AG04450 (cell line): ENCODE data around the gene BCL11B. TPM values are rescaled to one million over a fixed set of nuclear protein-coding genes. Genes with fewer than 3 reads are reported as not detected.

Source experiments
- CTCF ChIA-PET: fragments of 300-600, 350-600 bp; formaldehyde crosslinking; extraction: SDS; loops from one replicate; lab custom pipeline; 2022; ENCODE audit warnings: antibody characterized with exemption, inconsistent platforms; lab: Charles Lee
- POLR2A ChIA-PET: fragments of 350-600 bp; formaldehyde crosslinking; extraction: SDS; loops from one replicate; lab custom pipeline; 2021; ENCODE audit warnings: antibody characterized with exemption, inconsistent platforms; lab: Yijun Ruan, JAX
- DNase-seq: peaks from one replicate; pipeline ENCODE4 v3.0.0-alpha.2; 2011; ENCODE audit warnings: low read depth, low spot score
- H3K27ac ChIP-seq: one replicate; pipeline ENCODE4 v1.5.1; 2012; ENCODE audit warnings: low read depth, low read length, control low read depth
- H3K27me3 ChIP-seq: one replicate; pipeline ENCODE4 v1.6.0; 2012; ENCODE audit warnings: low read length; ENCODE audit not compliant: control insufficient read depth, insufficient read depth
- H3K4me3 ChIP-seq: 2 replicates; pipeline ENCODE4 v1.5.1; 2011; ENCODE audit warnings: mild to moderate bottlenecking, low read depth, low read length, control low read depth
- H3K9me3 ChIP-seq: 2 replicates; pipeline ENCODE4 v1.5.1; 2012; ENCODE audit warnings: low read length; ENCODE audit not compliant: control insufficient read depth, insufficient read depth
- polyA plus RNA-seq: library from polyadenylated mRNA; depleted of rRNA; stranded (reverse); fragments of >200 nt; gene quantifications from 2 replicates; pipeline ENCODE4 v1.2.3, GENCODE V29; 2011
- TF ChIP-seq, protein P1 (sequence below): IDR thresholded peaks from 2 replicates; pipeline ENCODE4 v1.5.1; 2011; ENCODE audit warnings: low read depth, low read length, control low read depth, inconsistent platforms

BCL11B gene
- polyA plus RNA-seq, 1 experiment = not detected

GRCh38 chr14:99192830-99193229, 79.2 kb downstream of the BCL11B start:
- TF ChIP-seq, protein P1, sequence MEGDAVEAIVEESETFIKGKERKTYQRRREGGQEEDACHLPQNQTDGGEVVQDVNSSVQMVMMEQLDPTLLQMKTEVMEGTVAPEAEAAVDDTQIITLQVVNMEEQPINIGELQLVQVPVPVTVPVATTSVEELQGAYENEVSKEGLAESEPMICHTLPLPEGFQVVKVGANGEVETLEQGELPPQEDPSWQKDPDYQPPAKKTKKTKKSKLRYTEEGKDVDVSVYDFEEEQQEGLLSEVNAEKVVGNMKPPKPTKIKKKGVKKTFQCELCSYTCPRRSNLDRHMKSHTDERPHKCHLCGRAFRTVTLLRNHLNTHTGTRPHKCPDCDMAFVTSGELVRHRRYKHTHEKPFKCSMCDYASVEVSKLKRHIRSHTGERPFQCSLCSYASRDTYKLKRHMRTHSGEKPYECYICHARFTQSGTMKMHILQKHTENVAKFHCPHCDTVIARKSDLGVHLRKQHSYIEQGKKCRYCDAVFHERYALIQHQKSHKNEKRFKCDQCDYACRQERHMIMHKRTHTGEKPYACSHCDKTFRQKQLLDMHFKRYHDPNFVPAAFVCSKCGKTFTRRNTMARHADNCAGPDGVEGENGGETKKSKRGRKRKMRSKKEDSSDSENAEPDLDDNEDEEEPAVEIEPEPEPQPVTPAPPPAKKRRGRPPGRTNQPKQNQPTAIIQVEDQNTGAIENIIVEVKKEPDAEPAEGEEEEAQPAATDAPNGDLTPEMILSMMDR = no peak
- H3K4me3 ChIP-seq = no peak overlapping the region
- DNase-seq = no peak
- H3K27me3 ChIP-seq = no peaks in the 10 kb centered on the region
- H3K9me3 ChIP-seq = peaks cover 10% of the 10 kb centered on the region; the same call in 1 of the 2 replicates
- H3K27ac ChIP-seq = no peak overlapping the region
- POLR2A ChIA-PET = no interaction called here
- CTCF ChIA-PET = no interaction called here

GRCh38 chr14:99192028-99192621, 79.9 kb downstream of the BCL11B start:
- CTCF ChIA-PET = no interaction called here
- POLR2A ChIA-PET = no interaction called here
- no peak for DNase-seq
- TF ChIP-seq, protein P1 = no peak
- H3K9me3 ChIP-seq = peaks cover 10% of the 10 kb centered on the region; the same call in 1 of the 2 replicates
- H3K27ac ChIP-seq = no peak overlapping the region
- peak overlapping the region; percentile 11 for H3K4me3 ChIP-seq
- no peaks in the 10 kb centered on the region for H3K27me3 ChIP-seq

DNA sequence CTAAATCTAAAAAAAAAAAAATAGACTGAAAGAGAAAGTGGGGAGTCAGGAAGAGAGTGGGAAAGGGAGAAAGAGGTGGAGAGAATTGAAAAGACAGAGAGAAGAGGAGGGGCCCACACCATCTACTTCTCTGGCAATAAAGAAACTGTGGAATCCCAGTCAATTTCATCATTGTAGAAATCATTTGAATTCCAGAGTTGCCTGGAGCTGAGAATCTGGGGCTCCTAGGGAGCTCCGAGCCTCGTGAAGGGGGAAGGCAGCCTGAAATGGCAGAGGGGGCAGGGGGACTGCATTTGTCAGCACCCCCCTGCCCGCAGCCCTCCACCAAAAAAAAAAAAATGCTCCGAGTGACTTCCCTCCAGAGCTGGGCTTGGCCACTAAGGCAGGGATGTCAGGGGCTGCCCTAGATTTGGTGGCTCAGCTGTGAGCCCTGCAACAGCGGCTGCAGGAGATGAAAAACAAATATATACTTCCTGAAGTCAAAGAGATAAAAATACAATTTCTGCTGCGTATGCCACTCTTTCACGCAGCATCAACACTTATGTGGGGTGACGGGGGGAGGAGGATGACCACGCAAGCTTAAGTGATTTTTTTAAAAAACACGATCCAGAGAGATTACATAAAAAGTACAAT, 80.5 kb downstream of the BCL11B start:
- Histone ChIP-seq H3K27me3 (no peaks in the 10 kb centered on the region), H3K4me3 (peak overlapping the region; percentile 11; the same call in 1 of the 2 replicates)
- CTCF ChIA-PET = no interaction called here

DNA sequence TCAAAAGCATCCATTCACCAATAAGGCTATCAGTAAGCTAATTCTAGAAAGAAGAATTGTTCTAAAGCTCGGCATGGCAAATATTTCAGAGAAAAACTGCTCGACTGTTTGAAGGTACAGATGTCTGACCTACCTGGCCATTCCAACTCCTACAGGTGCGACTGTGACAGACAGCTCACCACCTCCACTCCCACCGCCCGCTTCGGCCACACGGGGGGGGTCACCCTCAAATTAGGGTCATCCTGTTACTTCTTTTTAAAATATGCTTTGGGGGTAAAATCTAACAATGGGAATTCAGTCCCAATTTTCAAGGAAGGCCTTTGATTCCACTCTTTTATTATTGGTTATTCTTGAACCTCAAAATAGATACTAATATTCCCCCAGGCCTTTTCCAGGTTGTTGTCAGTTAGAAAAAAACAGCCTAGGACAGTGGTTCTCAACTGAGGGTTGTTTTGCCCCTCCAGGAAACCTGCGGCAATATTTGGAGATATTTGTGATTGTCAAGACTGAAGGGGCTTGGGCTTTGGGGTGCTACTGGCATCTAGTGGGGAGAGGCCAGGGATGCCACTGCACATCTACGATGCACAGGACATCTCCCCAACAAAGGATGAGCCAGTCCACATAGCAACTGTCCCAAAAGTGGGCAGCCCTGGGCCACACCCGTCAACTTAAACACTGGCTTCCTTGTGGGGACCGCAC, 81.2 kb downstream of the BCL11B start:
- CTCF ChIA-PET = no interaction called here

More for the DNA sequence above, 80.5 kb downstream of the BCL11B start:
- TF ChIP-seq, protein P1 = no peak
- POLR2A ChIA-PET = no interaction called here
- Histone ChIP-seq H3K27ac (no peak overlapping the region), H3K9me3 (peaks cover 10% of the 10 kb centered on the region; the same call in 1 of the 2 replicates)
- DNase-seq = no peak

More for the DNA sequence above, 81.2 kb downstream of the BCL11B start:
- DNase-seq = no peak
- peaks cover 10% of the 10 kb centered on the region; the same call in 1 of the 2 replicates for H3K9me3 ChIP-seq
- POLR2A ChIA-PET = no interaction called here
- no peaks in the 10 kb centered on the region for H3K27me3 ChIP-seq
- no peak overlapping the region for H3K4me3 ChIP-seq
- H3K27ac ChIP-seq = no peak overlapping the region
- TF ChIP-seq, protein P1 = no peak
